A673 (cell line): ENCODE data around the gene KCP. TPM values are rescaled to one million over a fixed set of nuclear protein-coding genes. Genes with fewer than 3 reads are reported as not detected.

Experiments
- BruUV-seq: library from RNA; stranded (reverse); fragments of 400-500 nt; replicated peaks from 2 replicates; lab custom pipeline; 2021; lab: Mats Ljungman, UMichigan
- CTCF ChIA-PET: fragments of 300-600 bp; sonication (Branson Sonifier 250); formaldehyde crosslinking; loops from one replicate; lab custom pipeline; 2022; ENCODE audit warnings: antibody characterized with exemption; lab: Charles Lee
- POLR2A ChIA-PET: fragments of 300-600 bp; sonication (Branson Sonifier 250); formaldehyde crosslinking; loops from one replicate; lab custom pipeline; 2022; ENCODE audit warnings: antibody characterized with exemption; ENCODE audit not compliant: low non-redundant PET; lab: Charles Lee
- DNase-seq: peaks from one replicate; pipeline ENCODE4 v3.0.0-alpha.2; 2015; ENCODE audit warnings: low spot score
- H3K27ac ChIP-seq: fragments of 200-600 bp; sonication (generic); 2 replicates; pipeline ENCODE4 v1.5.1; 2016; ENCODE audit warnings: mixed run types, low read depth, mild to moderate bottlenecking, mixed read lengths, antibody characterized with exemption, low read length; ENCODE audit not compliant: poor library complexity, severe bottlenecking
- H3K27me3 ChIP-seq: fragments of 200-600 bp; sonication (generic); replicated peaks from 2 replicates; pipeline ENCODE4 v1.6.1; 2017; ENCODE audit warnings: mixed run types, low read depth, mild to moderate bottlenecking, mixed read lengths, antibody characterized with exemption, low read length; ENCODE audit not compliant: insufficient read depth, poor library complexity
- H3K36me3 ChIP-seq: fragments of 200-600 bp; sonication (generic); 2 replicates; pipeline ENCODE4 v1.6.1; 2016; ENCODE audit warnings: mixed run types, mild to moderate bottlenecking, mixed read lengths, antibody characterized with exemption, low read length; ENCODE audit not compliant: insufficient read depth, poor library complexity, severe bottlenecking
- H3K4me1 ChIP-seq: fragments of 200-600 bp; sonication (generic); 2 replicates; pipeline ENCODE4 v1.6.1; 2017; ENCODE audit warnings: mixed run types, mild to moderate bottlenecking, mixed read lengths, antibody characterized with exemption, low read length; ENCODE audit not compliant: insufficient read depth, poor library complexity, severe bottlenecking
- H3K4me3 ChIP-seq: fragments of 200-600 bp; sonication (generic); 2 replicates; pipeline ENCODE4 v1.5.1; 2016; ENCODE audit warnings: low read depth, mixed run types, mild to moderate bottlenecking, mixed read lengths, low read length; ENCODE audit not compliant: poor library complexity, severe bottlenecking
- H3K9me3 ChIP-seq: fragments of 200-600 bp; sonication (generic); 2 replicates; pipeline ENCODE4 v1.6.1; 2016; ENCODE audit warnings: mixed run types, low read depth, mild to moderate bottlenecking, mixed read lengths, antibody characterized with exemption, low read length; ENCODE audit not compliant: poor library complexity, severe bottlenecking
- CTCF ChIP-seq: fragments of 300-800, 200-600 bp; sonication (generic); conservative IDR thresholded peaks from 2 replicates; pipeline ENCODE4 v1.5.1; 2017; ENCODE audit warnings: low read depth, mild to moderate bottlenecking, antibody characterized with exemption, low read length, moderate library complexity, mixed read lengths
- EZH2 ChIP-seq: fragments of 200-600 bp; sonication (generic); IDR thresholded peaks from 2 replicates; pipeline ENCODE4 v1.6.1; 2017; ENCODE audit warnings: borderline replicate concordance, low read depth, mild to moderate bottlenecking, mixed read lengths, antibody characterized with exemption, low read length; ENCODE audit not compliant: poor library complexity, severe bottlenecking
- intact Hi-C: fragments of 100-400 bp; cut with micrococcal nuclease; formaldehyde crosslinking; loops from one replicate; pipeline ENCODE4 v1.10.0; 2022; ENCODE audit not compliant: unreplicated experiment
- total RNA-seq: library from RNA; stranded (reverse); gene quantifications from 2 replicates; pipeline ENCODE4 v1.2.3, GENCODE V29; 2021

Gene KCP
- total RNA-seq, 1 experiment from 2014 or later: not detected

- Histone ChIP-seq H3K9me3 (no peaks in the 10 kb centered on the region), H3K4me1 (peaks cover 4% of the 10 kb centered on the region), H3K27ac (peak within 1 kb of the TSS; percentile 52), H3K36me3 (no peaks in the 10 kb centered on the region), H3K27me3 (no peaks in the 10 kb centered on the region), H3K4me3 (peak within 1 kb of the TSS; percentile 76)
- BruUV-seq: TSS peak; percentile 48
- ChIA-PET CTCF (interaction anchor here (0.6 to 1.3 kb wide), 5 partner anchors 10 to 287 kb away, joined by 3 to 5 read pairs (median 4); no protein-coding TSS in a partner anchor), POLR2A (no interaction called here)
- no peak for TF ChIP-seq CTCF
- no peak for TF ChIP-seq EZH2
- peak; percentile 98 for DNase-seq
- intact Hi-C loops: no loop called here
These were observed 47.7 kb downstream of the KCP start, which contains the start of gene ATP6V1F for GRCh38 chr7:128862571-128863432. Gene ATP6V1F, plus strand, starts transcription at chr7:128862856. Its CDS starts 49 bp downstream, at chr7:128862905.

- intact Hi-C loops: no loop called here
- CTCF ChIA-PET: interaction anchor here (0.6 to 1.3 kb wide), 4 partner anchors 11 to 438 kb away, joined by 3 to 6 read pairs (median 4); no protein-coding TSS in a partner anchor
- DNase-seq: no peak
- no peak overlapping the region for H3K27ac ChIP-seq
- no TSS peak for BruUV-seq
- no peak for TF ChIP-seq CTCF
- no peak for TF ChIP-seq EZH2
- H3K36me3 ChIP-seq: no peaks in the 10 kb centered on the region
- H3K4me1 ChIP-seq: peaks cover 4% of the 10 kb centered on the region
- H3K27me3 ChIP-seq: no peaks in the 10 kb centered on the region
- POLR2A ChIA-PET: no interaction called here
- H3K4me3 ChIP-seq: peak overlapping the region; percentile 76
- H3K9me3 ChIP-seq: no peaks in the 10 kb centered on the region
These were observed 48.4 kb downstream of the KCP start for GRCh38 chr7:128861957-128862570.

GRCh38 chr7:128860158-128861073 lies 50.1 kb downstream of the KCP start:
- peaks cover 4% of the 10 kb centered on the region for H3K4me1 ChIP-seq
- intact Hi-C loops: no loop called here
- DNase-seq: no peak
- CTCF ChIA-PET: interaction anchor here (0.6 to 0.9 kb wide), 2 partner anchors 231 to 503 kb away, joined by 3 to 5 read pairs; no protein-coding TSS in a partner anchor
- H3K9me3 ChIP-seq: no peaks in the 10 kb centered on the region
- POLR2A ChIA-PET: no interaction called here
- no peak overlapping the region for H3K4me3 ChIP-seq
- H3K27ac ChIP-seq: no peak overlapping the region
- no TSS peak for BruUV-seq
- H3K36me3 ChIP-seq: no peaks in the 10 kb centered on the region
- TF ChIP-seq EZH2 (no peak), CTCF (no peak)
- H3K27me3 ChIP-seq: no peaks in the 10 kb centered on the region
